OCI-LY7 (cell line): Measurements from ENCODE around the gene EMC6. TPM values are rescaled to one million over a fixed set of nuclear protein-coding genes. Genes with fewer than 3 reads are reported as not detected.

ENCODE experiments used
- BruUV-seq: library from RNA; stranded (reverse); fragments of 400-500 nt; replicated peaks from 2 replicates; lab custom pipeline; 2021; lab: Mats Ljungman, UMichigan
- CTCF ChIA-PET: fragments of 300-600 bp; sonication (Branson Sonifier 250); formaldehyde crosslinking; loops from one replicate; lab custom pipeline; 2022; ENCODE audit warnings: antibody characterized with exemption; ENCODE audit not compliant: unreplicated experiment; lab: Charles Lee
- POLR2A ChIA-PET: fragments of 300-600 bp; sonication (Branson Sonifier 250); formaldehyde crosslinking; loops from one replicate; lab custom pipeline; 2022; ENCODE audit warnings: antibody characterized with exemption; lab: Charles Lee
- DNase-seq: peaks from one replicate; pipeline ENCODE4 v3.0.0-alpha.2; 2015; ENCODE audit warnings: low spot score
- H2AFZ ChIP-seq: fragments of 200-600 bp; sonication (generic), shearing (Covaris generic); 2 replicates; pipeline ENCODE4 v1.6.1; 2014; ENCODE audit warnings: mild to moderate bottlenecking, antibody characterized with exemption, low read length, moderate library complexity
- H3K27ac ChIP-seq: fragments of 200-600 bp; sonication (generic); 2 replicates; pipeline ENCODE4 v1.5.1; 2014; ENCODE audit warnings: mixed run types, low read depth, mild to moderate bottlenecking, moderate library complexity, low read length, inconsistent platforms; ENCODE audit not compliant: poor library complexity, severe bottlenecking
- H3K36me3 ChIP-seq: fragments of 200-600 bp; sonication (generic); 2 replicates; pipeline ENCODE4 v1.6.1; 2014; ENCODE audit warnings: mild to moderate bottlenecking, antibody characterized with exemption, low read length, moderate library complexity, mixed read lengths; ENCODE audit not compliant: insufficient read depth
- H3K4me1 ChIP-seq: fragments of 200-600 bp; sonication (generic); 2 replicates; pipeline ENCODE4 v1.5.1; 2014; ENCODE audit warnings: mild to moderate bottlenecking, low read length; ENCODE audit not compliant: insufficient read depth, poor library complexity, severe bottlenecking
- H3K4me2 ChIP-seq: fragments of 200-600 bp; sonication (generic); 2 replicates; pipeline ENCODE4 v1.6.1; 2014; ENCODE audit warnings: mild to moderate bottlenecking, low read length
- H3K4me3 ChIP-seq: fragments of 200-600 bp; sonication (generic); 2 replicates; pipeline ENCODE4 v1.5.1; 2014; ENCODE audit warnings: mild to moderate bottlenecking, low read depth, low read length; ENCODE audit not compliant: poor library complexity, severe bottlenecking
- H3K79me2 ChIP-seq: fragments of 200-600 bp; sonication (generic); 2 replicates; pipeline ENCODE4 v1.6.1; 2016; ENCODE audit warnings: low read depth, mild to moderate bottlenecking, low read length, moderate library complexity, mixed read lengths; ENCODE audit not compliant: insufficient read depth
- H3K9me2 ChIP-seq: fragments of 200-600 bp; sonication (generic); 2 replicates; pipeline ENCODE4 v1.6.1; 2016; ENCODE audit warnings: mild to moderate bottlenecking, low read length, mixed read lengths; ENCODE audit not compliant: insufficient read depth
- H3K9me3 ChIP-seq: fragments of 200-600 bp; sonication (generic); 2 replicates; pipeline ENCODE4 v1.6.1; 2014; ENCODE audit warnings: mild to moderate bottlenecking, mixed run types, low read length, mixed read lengths
- H4K20me1 ChIP-seq: fragments of 200-600 bp; sonication (generic); 2 replicates; pipeline ENCODE4 v1.6.1; 2014; ENCODE audit warnings: mild to moderate bottlenecking, antibody characterized with exemption, low read length, moderate library complexity, mixed read lengths; ENCODE audit not compliant: insufficient read depth
- CTCF ChIP-seq: fragments of 200-600 bp; sonication (generic); conservative IDR thresholded peaks from 2 replicates; pipeline ENCODE4 v1.5.1; 2014; ENCODE audit warnings: mild to moderate bottlenecking, antibody characterized with exemption, low read length, moderate library complexity, mixed read lengths
- EZH2phosphoT487 ChIP-seq: fragments of 200-600 bp; sonication (generic); IDR thresholded peaks from 2 replicates; pipeline ENCODE4 v1.6.1; 2018; ENCODE audit warnings: low read depth, borderline replicate concordance, mild to moderate bottlenecking, mixed run types, antibody characterized with exemption, low read length, moderate library complexity, mixed read lengths
- intact Hi-C: fragments of 100-400 bp; cut with micrococcal nuclease; formaldehyde crosslinking; loops from one replicate; pipeline ENCODE4 v1.10.0; 2022; ENCODE audit not compliant: unreplicated experiment
- total RNA-seq, 2 experiments: library from RNA; depleted of rRNA in 1 of 2; stranded (reverse); fragments of >200 nt in 1 of 2; shearing (Covaris generic) in 1 of 2; gene quantifications; 2 replicates each; pipeline ENCODE4 v1.2.3, GENCODE V29; 2014 to 2022

EMC6 gene
- total RNA-seq, 2 experiments from 2014 or later: 36.0 to 54.6 TPM

- ChIA-PET CTCF (no interaction called here), POLR2A (no interaction called here)
- H3K36me3 ChIP-seq: no peaks in the 10 kb centered on the region
- no peak overlapping the region for H3K27ac ChIP-seq
- intact Hi-C loops: no loop called here
- no TSS peak for BruUV-seq
- DNase-seq: no peak
- H3K79me2 ChIP-seq: no peaks in the 10 kb centered on the region
- H3K9me3 ChIP-seq: no peaks in the 10 kb centered on the region
- TF ChIP-seq EZH2phosphoT487 (no peak), CTCF (no peak)
- H3K4me2 ChIP-seq: no peak overlapping the region
- H4K20me1 ChIP-seq: no peaks in the 10 kb centered on the region
- H3K9me2 ChIP-seq: no peaks in the 10 kb centered on the region
- H3K4me3 ChIP-seq: no peak overlapping the region
- H2AFZ ChIP-seq: no peak overlapping the region
- H3K4me1 ChIP-seq: peaks cover 26% of the 10 kb centered on the region
Measured at GRCh38 chr17:3641014-3641413, 27.6 kb upstream of the EMC6 start.

GRCh38 chr17:3641717-3642486, 26.7 kb upstream of the EMC6 start:
- H3K4me1 ChIP-seq: peaks cover 35% of the 10 kb centered on the region
- CTCF ChIA-PET: no interaction called here

More at GRCh38 chr17:3641717-3642486, 26.7 kb upstream of the EMC6 start:
- DNase-seq: no peak
- Histone ChIP-seq H3K4me3 (no peak overlapping the region), H3K9me2 (no peaks in the 10 kb centered on the region), H3K4me2 (no peak overlapping the region), H3K9me3 (no peaks in the 10 kb centered on the region), H3K79me2 (no peaks in the 10 kb centered on the region), H2AFZ (no peak overlapping the region), H3K36me3 (no peaks in the 10 kb centered on the region), H3K27ac (no peak overlapping the region), H4K20me1 (no peaks in the 10 kb centered on the region)
- no peak for TF ChIP-seq CTCF
- TF ChIP-seq EZH2phosphoT487: no peak
- intact Hi-C loops: no loop called here
- BruUV-seq: no TSS peak
- POLR2A ChIA-PET: no interaction called here
